ENCODE measurements around the gene CMTM2.

Gene CMTM2

GRCh38 chr16:66569827-66570405 lies 9.3 kb upstream of the CMTM2 start:
- H3K4me3 ChIP-seq (ENCODE audit: low read depth, low read length), result no peak overlapping the region
- in situ Hi-C loops (cut with HindIII; ENCODE audit: low sequenced_read_pairs), result no loop called here
- no peak for TF ChIP-seq CTCF (IDR thresholded peaks at IDR 0.05; ENCODE audit: low read depth, low read length)
- DNase-seq (ENCODE audit: low read depth, low spot score), result peak; percentile 62

GRCh38 chr16:66572356-66572755 lies 6.9 kb upstream of the CMTM2 start:
- no peak for TF ChIP-seq CTCF (IDR thresholded peaks at IDR 0.05; ENCODE audit: low read depth, low read length)
- in situ Hi-C loops (cut with HindIII; ENCODE audit: low sequenced_read_pairs), result no loop called here
- no peak overlapping the region for H3K4me3 ChIP-seq (ENCODE audit: low read depth, low read length)
- no peak for DNase-seq (ENCODE audit: low read depth, low spot score)

- no peak for TF ChIP-seq CTCF (IDR thresholded peaks at IDR 0.05; ENCODE audit: low read depth, low read length)
- in situ Hi-C loops (cut with HindIII; ENCODE audit: low sequenced_read_pairs), result no loop called here
Measured at GRCh38 chr16:66574081-66574480, 5.2 kb upstream of the CMTM2 start.

GRCh38 chr16:66574531-66574930 lies 4.7 kb upstream of the CMTM2 start:
- TF ChIP-seq CTCF (IDR thresholded peaks at IDR 0.05; ENCODE audit: low read depth, low read length), result no peak
- no peak for DNase-seq (ENCODE audit: low read depth, low spot score)
- H3K4me3 ChIP-seq (ENCODE audit: low read depth, low read length), result no peak overlapping the region
- in situ Hi-C loops (cut with HindIII; ENCODE audit: low sequenced_read_pairs), result no loop called here

More at GRCh38 chr16:66574081-66574480, 5.2 kb upstream of the CMTM2 start:
- no peak for DNase-seq (ENCODE audit: low read depth, low spot score)
- H3K4me3 ChIP-seq (ENCODE audit: low read depth, low read length), result no peak overlapping the region

GRCh38 chr16:66575060-66575459 lies 4.2 kb upstream of the CMTM2 start:
- no peak for TF ChIP-seq CTCF (IDR thresholded peaks at IDR 0.05; ENCODE audit: low read depth, low read length)
- in situ Hi-C loops (cut with HindIII; ENCODE audit: low sequenced_read_pairs), result no loop called here
- DNase-seq (ENCODE audit: low read depth, low spot score), result no peak
- H3K4me3 ChIP-seq (ENCODE audit: low read depth, low read length), result no peak overlapping the region

- in situ Hi-C loops (cut with HindIII; ENCODE audit: low sequenced_read_pairs), result no loop called here
- TF ChIP-seq CTCF (IDR thresholded peaks at IDR 0.05; ENCODE audit: low read depth, low read length), result no peak
- DNase-seq (ENCODE audit: low read depth, low spot score), result no peak
- no peak overlapping the region for H3K4me3 ChIP-seq (ENCODE audit: low read depth, low read length)
Measured at GRCh38 chr16:66576296-66576695, 3.0 kb upstream of the CMTM2 start.

All from astrocyte of the spinal cord (primary cell).